H1 (cell line): ENCODE data around the gene MTF1. TPM values are rescaled to one million over a fixed set of nuclear protein-coding genes. Genes with fewer than 3 reads are reported as not detected.

Experiments
- CTCF ChIA-PET: fragments of 300-600 bp; sonication (Branson Sonifier 250); formaldehyde crosslinking; loops from one replicate; lab custom pipeline; 2021; ENCODE audit not compliant: partially characterized antibody; lab: Charles Lee
- POLR2A ChIA-PET: fragments of 300-600 bp; sonication (Branson Sonifier 250); formaldehyde crosslinking; loops from one replicate; lab custom pipeline; 2021; ENCODE audit warnings: inconsistent platforms; ENCODE audit not compliant: partially characterized antibody; lab: Charles Lee
- DNase-seq, 2 experiments: peaks; one replicate each; pipeline versions ENCODE4 v3.0.0 to v3.0.0-alpha.2; 2010 to 2022; ENCODE audit warnings: low spot score in 2 of 2, low read depth in 1 of 2, mixed read lengths in 1 of 2
- FAIRE-seq: peaks from 2 replicates; lab custom pipeline; 2011; peaks lifted over from hg19 to GRCh38; lab: Jason Lieb, UNC
- H2AFZ ChIP-seq: 2 replicates; pipeline ENCODE4 v1.8.1; 2012; ENCODE audit warnings: low read length, inconsistent platforms
- H2AK5ac ChIP-seq: 2 replicates; pipeline ENCODE4 v1.6.1; 2013; ENCODE audit warnings: low read depth, low read length
- H2BK120ac ChIP-seq: replicated peaks from 2 replicates; pipeline ENCODE3; 2013; ENCODE audit warnings: low read depth, low read length, inconsistent platforms
- H2BK12ac ChIP-seq: 2 replicates; pipeline ENCODE4 v1.6.1; 2013; ENCODE audit warnings: low read depth, low read length
- H2BK15ac ChIP-seq: 2 replicates; pipeline ENCODE4 v1.6.1; 2013; ENCODE audit warnings: low read length
- H2BK20ac ChIP-seq: 2 replicates; pipeline ENCODE4 v1.6.1; 2013; ENCODE audit warnings: low read length
- H2BK5ac ChIP-seq: 2 replicates; pipeline ENCODE4 v1.6.1; 2013; ENCODE audit warnings: low read depth, low read length
- H3K14ac ChIP-seq: 2 replicates; pipeline ENCODE4 v1.6.1; 2013; ENCODE audit warnings: inconsistent platforms; ENCODE audit not compliant: insufficient read length
- H3K18ac ChIP-seq: 2 replicates; pipeline ENCODE4 v1.6.1; 2013; ENCODE audit warnings: low read length; ENCODE audit errors: extremely low read depth
- H3K23ac ChIP-seq: 2 replicates; pipeline ENCODE4 v1.6.1; 2013; ENCODE audit warnings: inconsistent platforms; ENCODE audit not compliant: insufficient read length
- H3K23me2 ChIP-seq: 2 replicates; pipeline ENCODE4 v1.6.1; 2013; ENCODE audit warnings: low read depth, low read length
- H3K27ac ChIP-seq: 2 replicates; pipeline ENCODE4 v1.6.1; 2011; ENCODE audit warnings: low read depth, low read length, inconsistent platforms
- H3K27me3 ChIP-seq, 4 experiments: replicated peaks in 1 of 4; 1 replicate in 1 of 4; 2 replicates in 3 of 4; pipeline versions ENCODE4 v1.6.1 to v1.8.1; 2011 to 2013; ENCODE audit warnings: low read length in 3 of 4, mild to moderate bottlenecking in 3 of 4, inconsistent platforms in 2 of 4, mixed read lengths in 2 of 4, moderate library complexity in 1 of 4; ENCODE audit not compliant: control insufficient read depth in 3 of 4, insufficient read depth in 3 of 4; ENCODE audit errors: extremely low read depth in 1 of 4
- H3K36me3 ChIP-seq, 4 experiments: 2 replicates each; pipeline versions ENCODE4 v1.6.1 to v1.8.1; 2011 to 2013; ENCODE audit warnings: mild to moderate bottlenecking in 4 of 4, low read length in 3 of 4, moderate library complexity in 2 of 4, control low read depth in 1 of 4, inconsistent platforms in 1 of 4; ENCODE audit not compliant: insufficient read depth in 4 of 4, control insufficient read depth in 2 of 4
- H3K4ac ChIP-seq: replicated peaks from 2 replicates; pipeline ENCODE3; 2013; ENCODE audit warnings: low read length, low read depth, mixed read lengths, inconsistent platforms; ENCODE audit not compliant: insufficient read length
- H3K4me1 ChIP-seq, 4 experiments: replicated peaks in 1 of 4; 1 replicate in 1 of 4; 2 replicates in 3 of 4; pipeline versions ENCODE4 v1.6.1 to v1.8.1; 2011 to 2013; ENCODE audit warnings: low read length in 3 of 4, inconsistent platforms in 2 of 4, mixed read lengths in 1 of 4; ENCODE audit not compliant: insufficient read depth in 4 of 4, control insufficient read depth in 3 of 4
- H3K4me2 ChIP-seq, 2 experiments: 2 replicates each; pipeline versions ENCODE4 v1.6.1 to v1.8.1; 2011 to 2013; ENCODE audit warnings: low read depth in 2 of 2, low read length in 2 of 2, control low read depth in 1 of 2, inconsistent platforms in 1 of 2, mild to moderate bottlenecking in 1 of 2; ENCODE audit not compliant: insufficient read depth in 1 of 2
- H3K4me3 ChIP-seq, 4 experiments: fragments of 200-600, 300-600 bp in 1 of 4; sonication (generic), shearing (Covaris generic), sonication (Bioruptor Twin) in 1 of 4; 2 replicates each; pipeline versions ENCODE4 v1.5.1 to v1.8.1; 2011 to 2016; ENCODE audit warnings: low read length in 4 of 4, low read depth in 3 of 4, control low read depth in 2 of 4, inconsistent platforms in 2 of 4, mild to moderate bottlenecking in 2 of 4, mixed read lengths in 1 of 4, moderate library complexity in 1 of 4; ENCODE audit not compliant: insufficient read depth in 2 of 4; ENCODE audit errors: extremely low read depth in 1 of 4
- H3K56ac ChIP-seq: replicated peaks from 2 replicates; pipeline ENCODE3; 2013; ENCODE audit warnings: low read depth, mild to moderate bottlenecking, mixed read lengths, low read length, inconsistent platforms; ENCODE audit not compliant: insufficient read length
- H3K79me1 ChIP-seq: 2 replicates; pipeline ENCODE4 v1.6.1; 2013; ENCODE audit warnings: low read depth, low read length, control low read depth
- H3K79me2 ChIP-seq, 2 experiments: 2 replicates each; pipeline versions ENCODE4 v1.6.1 to v1.8.1; 2012 to 2013; ENCODE audit warnings: low read length in 2 of 2, mild to moderate bottlenecking in 2 of 2, inconsistent platforms in 1 of 2; ENCODE audit not compliant: insufficient read depth in 2 of 2, control insufficient read depth in 1 of 2
- H3K9ac ChIP-seq, 4 experiments: replicated peaks in 1 of 4; 1 replicate in 1 of 4; 2 replicates in 3 of 4; pipeline versions ENCODE4 v1.6.1 to v1.8.1; 2011 to 2013; ENCODE audit warnings: low read depth in 3 of 4, low read length in 3 of 4, control low read depth in 2 of 4, mild to moderate bottlenecking in 2 of 4, moderate library complexity in 2 of 4, inconsistent platforms in 1 of 4; ENCODE audit errors: extremely low read depth in 1 of 4
- H3K9me3 ChIP-seq, 2 experiments: 2 replicates each; pipeline versions ENCODE4 v1.6.1 to v1.8.1; 2012 to 2013; ENCODE audit warnings: mild to moderate bottlenecking in 2 of 2, moderate library complexity in 2 of 2, control low read depth in 1 of 2, inconsistent platforms in 1 of 2, low read depth in 1 of 2, low read length in 1 of 2, mixed read lengths in 1 of 2; ENCODE audit not compliant: insufficient read depth in 2 of 2
- H4K20me1 ChIP-seq, 2 experiments: replicated peaks in 1 of 2; 2 replicates each; pipeline versions ENCODE3 to v1.8.1; 2011 to 2013; ENCODE audit warnings: inconsistent platforms in 2 of 2, low read length in 2 of 2, mild to moderate bottlenecking in 1 of 2; ENCODE audit not compliant: insufficient read depth in 2 of 2, control insufficient read depth in 1 of 2
- H4K5ac ChIP-seq: 2 replicates; pipeline ENCODE4 v1.6.1; 2013; ENCODE audit warnings: low read length, low read depth, mixed read lengths, inconsistent platforms; ENCODE audit not compliant: insufficient read length
- H4K8ac ChIP-seq: 2 replicates; pipeline ENCODE4 v1.8.0; 2013; ENCODE audit warnings: mild to moderate bottlenecking, moderate library complexity, low read length, inconsistent platforms; ENCODE audit not compliant: insufficient read depth; ENCODE audit errors: extremely low read depth
- H4K91ac ChIP-seq: replicated peaks from 2 replicates; pipeline ENCODE3; 2013; ENCODE audit warnings: low read length, mixed read lengths, inconsistent platforms; ENCODE audit not compliant: insufficient read length
- BCL11A ChIP-seq, 2 experiments: IDR thresholded peaks; one replicate each; pipeline ENCODE4 v1.6.1; 2011; ENCODE audit warnings: low read depth in 2 of 2, low read length in 2 of 2, mild to moderate bottlenecking in 2 of 2
- CTBP2 ChIP-seq: IDR thresholded peaks from 2 replicates; pipeline ENCODE4 v1.7.0; 2011; ENCODE audit warnings: borderline replicate concordance, mild to moderate bottlenecking, moderate library complexity, mixed read lengths, low read length; ENCODE audit not compliant: insufficient read depth, insufficient read length
- EGR1 ChIP-seq: IDR thresholded peaks from 2 replicates; pipeline ENCODE4 v1.6.1; 2011; ENCODE audit warnings: low read depth, low read length, borderline replicate concordance
- JUND ChIP-seq: IDR thresholded peaks from 2 replicates; pipeline ENCODE4 v1.6.1; 2011; ENCODE audit warnings: mild to moderate bottlenecking, improper control_type of control experiment, low read length
- POLR2AphosphoS5 ChIP-seq: IDR thresholded peaks from 2 replicates; pipeline ENCODE4 v1.6.1; 2011; ENCODE audit warnings: low read depth, low read length
- RAD21 ChIP-seq, 2 experiments: IDR thresholded peaks in 1 of 2; conservative IDR thresholded peaks in 1 of 2; 2 replicates each; pipeline ENCODE4 v1.6.1; 2011; ENCODE audit warnings: low read depth in 2 of 2, low read length in 2 of 2, improper control_type of control experiment in 1 of 2, inconsistent platforms in 1 of 2, mild to moderate bottlenecking in 1 of 2, moderate library complexity in 1 of 2
- RFX5 ChIP-seq: IDR thresholded peaks from 2 replicates; pipeline ENCODE4 v1.6.1; 2011; ENCODE audit warnings: low read depth, low read length, improper control_type of control experiment, borderline replicate concordance
- WGBS, 2 experiments: shearing (Covaris generic) in 1 of 2; methylation state at CpG; one replicate each; pipeline versions ENCODE4 v1.1.6 to v1.1.7; 2013 to 2015; ENCODE audit warnings: low lambda C conversion rate in 2 of 2, mixed read lengths in 2 of 2, inconsistent platforms in 1 of 2, low coverage in 1 of 2, missing lambda C conversion rate in 1 of 2; ENCODE audit not compliant: insufficient replicate concordance in 2 of 2, insufficient coverage in 1 of 2, insufficient read length in 1 of 2; ENCODE audit errors: extremely low coverage in 1 of 2, missing lambda C conversion rate in 1 of 2; 5-methylcytosine and 5-hydroxymethylcytosine counted together
- polyA plus RNA-seq, 7 experiments: library from polyadenylated mRNA; depleted of rRNA in 3 of 7; stranded (reverse) in 5 of 7; unstranded in 2 of 7; fragments of >200 nt in 5 of 7; fragments of 200-250 nt in 2 of 7; gene quantifications; 1 replicate in 5 of 7; 2 replicates in 1 of 7; 4 replicates in 1 of 7; pipeline versions ENCODE4 v1.2.1 to v1.2.3, GENCODE V29; 2011 to 2013; ENCODE audit warnings: missing spikeins in 2 of 7, mixed read lengths in 2 of 7
- total RNA-seq: library from RNA; stranded (reverse); fragmentation: NEBNext Ultra II Directional; extraction: Animal tissue kit (Norgen Biotek cat#: 25700); gene quantifications from 2 replicates; pipeline ENCODE4 v1.2.1, GENCODE V29; 2021

Gene MTF1
- total and polyA plus RNA-seq, 2 of the 8 experiments (the other 6 are each of a cell fraction or from before 2014, with no cell fraction given): 4.0 to 15.5 TPM

- no peak overlapping the region for H3K4me2 ChIP-seq
- no peak overlapping the region for H2AFZ ChIP-seq
- H3K4me3 ChIP-seq: no peak overlapping the region
- no peak for DNase-seq
- H3K9me3 ChIP-seq: no peaks in the 10 kb centered on the region
- no peak overlapping the region for H3K4ac ChIP-seq
- no peak overlapping the region for H3K9ac ChIP-seq
- H3K23me2 ChIP-seq: no peaks in the 10 kb centered on the region
- H2BK120ac ChIP-seq: no peak overlapping the region
- TF ChIP-seq BCL11A (IDR thresholded peaks at IDR 0.05; ENCODE audit: low read depth in 2 of 2, low read length in 2 of 2): no peak
- TF ChIP-seq EGR1: no peak
- TF ChIP-seq JUND: no peak
- TF ChIP-seq POLR2AphosphoS5: no peak
- TF ChIP-seq CTBP2: no peak
- TF ChIP-seq RAD21 (IDR thresholded peaks at IDR 0.05 in 1 of 2, conservative IDR thresholded peaks at IDR 0.05 in 1 of 2; ENCODE audit: low read depth in 2 of 2, low read length in 2 of 2): no peak
- no peak for TF ChIP-seq RFX5
- no peak overlapping the region for H4K91ac ChIP-seq
- H3K14ac ChIP-seq: no peak overlapping the region
- no peak overlapping the region for H2BK20ac ChIP-seq
- no peak overlapping the region for H2BK5ac ChIP-seq
- no peaks in the 10 kb centered on the region for H3K27me3 ChIP-seq
- peaks cover 5 to 20% (median 14%) of the 10 kb centered on the region in 4 experiments; a peak in 6 of 8 replicates for H3K36me3 ChIP-seq
- no peak overlapping the region for H2AK5ac ChIP-seq
- H4K8ac ChIP-seq: no peak overlapping the region
- ChIA-PET CTCF (interaction anchor here (0.7 to 1.2 kb wide), 2 partner anchors 30 to 371 kb away, joined by 3 read pairs; no protein-coding TSS in a partner anchor), POLR2A (interaction anchor here (1.5 kb wide), 1 partner anchor 18 kb away, joined by 3 read pairs; the partner anchor contains the start of gene MTF1)
- no peaks in the 10 kb centered on the region for H3K4me1 ChIP-seq
- H2BK15ac ChIP-seq: no peak overlapping the region
- no peak overlapping the region for H3K27ac ChIP-seq
- H4K5ac ChIP-seq: no peak overlapping the region
- H2BK12ac ChIP-seq: no peak overlapping the region
- H3K79me1 ChIP-seq: no peaks in the 10 kb centered on the region
- H3K23ac ChIP-seq: no peak overlapping the region
- 91% methylated on average over 3 of the region's 3 CpGs; no CpG with 5 or more reads in 1 of the 2 experiments for WGBS, 2 experiments
- H3K79me2 ChIP-seq: peaks cover 0 to 2% of the 10 kb centered on the region in 2 experiments; a peak in 2 of 4 replicates
- no peak overlapping the region for H3K18ac ChIP-seq
- H4K20me1 ChIP-seq: peaks cover 4 to 8% of the 10 kb centered on the region in 2 experiments
- no peak for FAIRE-seq
- no peak overlapping the region for H3K56ac ChIP-seq
These were observed 17.7 kb downstream of the MTF1 start for GRCh38 chr1:37841652-37842051.
